Loucy (cell line): ENCODE results near the gene CEP290.

Source experiments
- H2AFZ ChIP-seq: fragments of 200-600 bp; sonication (generic); 2 replicates; pipeline ENCODE4 v1.6.0; 2016; ENCODE audit warnings: antibody characterized with exemption, mild to moderate bottlenecking, low read length, moderate library complexity
- H3F3A ChIP-seq: fragments of 200-600 bp; 2 replicates; pipeline ENCODE4 v1.6.0; 2016; ENCODE audit warnings: antibody characterized with exemption, low read depth, mild to moderate bottlenecking
- H3K27me3 ChIP-seq: fragments of 200-600 bp; sonication (generic); 2 replicates; pipeline ENCODE4 v1.6.1; 2014; ENCODE audit warnings: low read length, mild to moderate bottlenecking; ENCODE audit not compliant: insufficient read depth, poor library complexity, severe bottlenecking
- H3K36me3 ChIP-seq: fragments of 200-600 bp; sonication (generic); 2 replicates; pipeline ENCODE4 v1.6.1; 2016; ENCODE audit warnings: low read length; ENCODE audit not compliant: insufficient read depth
- H3K4me1 ChIP-seq: fragments of 200-600 bp; sonication (generic); 2 replicates; pipeline ENCODE4 v1.5.1; 2014; ENCODE audit warnings: low read length, mild to moderate bottlenecking; ENCODE audit not compliant: insufficient read depth, poor library complexity, severe bottlenecking
- H3K4me2 ChIP-seq: fragments of 200-600 bp; sonication (generic); 2 replicates; pipeline ENCODE4 v1.6.0; 2014; ENCODE audit warnings: antibody characterized with exemption, low read length, low read depth, mild to moderate bottlenecking; ENCODE audit not compliant: poor library complexity, severe bottlenecking
- H3K4me3 ChIP-seq: fragments of 200-600 bp; sonication (generic); 2 replicates; pipeline ENCODE4 v1.5.1; 2014; ENCODE audit warnings: low read length, mild to moderate bottlenecking, mixed read lengths; ENCODE audit not compliant: poor library complexity, severe bottlenecking
- H3K79me2 ChIP-seq: fragments of 200-600 bp; sonication (generic); 2 replicates; pipeline ENCODE4 v1.6.1; 2014; ENCODE audit warnings: low read length; ENCODE audit not compliant: insufficient read depth
- H3K9ac ChIP-seq: fragments of 200-600 bp; sonication (generic); 2 replicates; pipeline ENCODE4 v1.6.0; 2014; ENCODE audit warnings: mild to moderate bottlenecking, low read depth, low read length, moderate library complexity; ENCODE audit not compliant: poor library complexity, severe bottlenecking
- H3K9me2 ChIP-seq: fragments of 200-600 bp; sonication (generic); replicated peaks from 2 replicates; pipeline ENCODE4 v1.6.1; 2016; ENCODE audit warnings: low read depth, low read length, mixed read lengths
- H3K9me3 ChIP-seq: fragments of 200-600 bp; sonication (generic); 2 replicates; pipeline ENCODE4 v1.6.1; 2014; ENCODE audit warnings: mild to moderate bottlenecking, antibody characterized with exemption, low read length, low read depth; ENCODE audit not compliant: insufficient read depth
- H4K20me1 ChIP-seq: fragments of 200-600 bp; sonication (generic); 2 replicates; pipeline ENCODE4 v1.6.0; 2014; ENCODE audit warnings: antibody characterized with exemption, low read length, mild to moderate bottlenecking; ENCODE audit not compliant: insufficient read depth, poor library complexity, severe bottlenecking
- EZH2phosphoT487 ChIP-seq: fragments of 200-600 bp; IDR thresholded peaks from 2 replicates; pipeline ENCODE4 v1.6.1; 2018; ENCODE audit warnings: antibody characterized with exemption, mild to moderate bottlenecking, moderate library complexity, borderline replicate concordance
- TF ChIP-seq, protein P1 (sequence below): fragments of 200-600 bp; sonication (generic); conservative IDR thresholded peaks from 2 replicates; pipeline ENCODE4 v1.5.1; 2014; ENCODE audit warnings: mild to moderate bottlenecking, antibody characterized with exemption, low read length

CEP290 gene

DNA sequence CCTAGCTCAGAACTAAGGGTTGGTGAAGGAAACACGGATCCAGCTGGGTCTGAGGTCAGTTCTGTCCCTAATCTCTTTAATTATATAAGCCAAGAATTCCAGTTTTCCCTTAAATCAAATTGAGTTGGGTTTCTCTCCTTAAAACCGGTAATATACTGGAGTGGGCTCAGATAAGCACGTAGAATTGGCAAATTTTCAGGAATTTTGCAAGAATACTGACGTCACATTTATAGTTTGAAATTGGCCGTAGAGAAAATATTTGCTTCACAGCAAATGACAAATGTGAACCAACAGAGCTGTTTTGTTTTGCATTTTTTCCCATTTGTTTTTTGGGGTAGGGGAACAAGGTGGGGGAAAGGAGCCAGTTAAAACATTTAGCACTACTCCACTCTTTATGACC, 130.1 kb downstream of the CEP290 start:
- no peaks in the 10 kb centered on the region for H3K9me2 ChIP-seq
- TF ChIP-seq, protein P1, sequence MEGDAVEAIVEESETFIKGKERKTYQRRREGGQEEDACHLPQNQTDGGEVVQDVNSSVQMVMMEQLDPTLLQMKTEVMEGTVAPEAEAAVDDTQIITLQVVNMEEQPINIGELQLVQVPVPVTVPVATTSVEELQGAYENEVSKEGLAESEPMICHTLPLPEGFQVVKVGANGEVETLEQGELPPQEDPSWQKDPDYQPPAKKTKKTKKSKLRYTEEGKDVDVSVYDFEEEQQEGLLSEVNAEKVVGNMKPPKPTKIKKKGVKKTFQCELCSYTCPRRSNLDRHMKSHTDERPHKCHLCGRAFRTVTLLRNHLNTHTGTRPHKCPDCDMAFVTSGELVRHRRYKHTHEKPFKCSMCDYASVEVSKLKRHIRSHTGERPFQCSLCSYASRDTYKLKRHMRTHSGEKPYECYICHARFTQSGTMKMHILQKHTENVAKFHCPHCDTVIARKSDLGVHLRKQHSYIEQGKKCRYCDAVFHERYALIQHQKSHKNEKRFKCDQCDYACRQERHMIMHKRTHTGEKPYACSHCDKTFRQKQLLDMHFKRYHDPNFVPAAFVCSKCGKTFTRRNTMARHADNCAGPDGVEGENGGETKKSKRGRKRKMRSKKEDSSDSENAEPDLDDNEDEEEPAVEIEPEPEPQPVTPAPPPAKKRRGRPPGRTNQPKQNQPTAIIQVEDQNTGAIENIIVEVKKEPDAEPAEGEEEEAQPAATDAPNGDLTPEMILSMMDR = no peak
- no peak for TF ChIP-seq EZH2phosphoT487
- no peaks in the 10 kb centered on the region for H3K79me2 ChIP-seq
- H2AFZ ChIP-seq = no peak overlapping the region
- no peaks in the 10 kb centered on the region for H4K20me1 ChIP-seq
- no peaks in the 10 kb centered on the region for H3K36me3 ChIP-seq
- no peaks in the 10 kb centered on the region for H3K9me3 ChIP-seq
- H3K9ac ChIP-seq = no peak overlapping the region
- no peaks in the 10 kb centered on the region for H3K27me3 ChIP-seq
- H3K4me1 ChIP-seq = no peaks in the 10 kb centered on the region
- no peak overlapping the region for H3K4me3 ChIP-seq
- H3K4me2 ChIP-seq = no peak overlapping the region
- H3F3A ChIP-seq = no peaks in the 10 kb centered on the region

DNA sequence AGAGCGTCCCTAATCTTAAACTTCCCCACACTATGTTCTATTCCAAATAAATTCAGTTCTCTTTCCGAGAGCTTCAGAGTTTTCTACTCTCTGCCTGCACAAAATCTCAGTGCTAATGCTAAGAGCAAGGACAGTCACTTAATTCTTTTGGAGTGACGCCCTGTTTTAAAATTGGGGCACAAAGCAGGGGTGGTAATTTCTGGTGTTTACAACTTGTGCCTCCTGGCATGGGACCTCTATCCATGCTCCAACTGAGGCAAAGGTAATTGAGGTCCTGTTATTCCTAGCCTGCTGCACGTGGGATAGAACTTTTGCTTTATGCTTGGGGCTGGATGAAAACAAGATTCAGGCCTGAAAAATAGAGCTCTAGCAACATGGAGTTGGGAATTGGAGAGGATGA, 135.5 kb downstream of the CEP290 start:
- Histone ChIP-seq H3K36me3 (no peaks in the 10 kb centered on the region), H2AFZ (no peak overlapping the region), H3K4me3 (no peak overlapping the region), H3K4me2 (no peak overlapping the region), H3K9ac (no peak overlapping the region), H3K9me2 (no peaks in the 10 kb centered on the region), H3K27me3 (no peaks in the 10 kb centered on the region), H3F3A (no peaks in the 10 kb centered on the region), H3K9me3 (no peaks in the 10 kb centered on the region), H3K4me1 (no peaks in the 10 kb centered on the region), H3K79me2 (no peaks in the 10 kb centered on the region), H4K20me1 (no peaks in the 10 kb centered on the region)
- TF ChIP-seq, protein P1 = no peak
- TF ChIP-seq EZH2phosphoT487 = no peak

- no peaks in the 10 kb centered on the region for H4K20me1 ChIP-seq
- no peaks in the 10 kb centered on the region for H3K4me1 ChIP-seq
- H3K9me3 ChIP-seq = no peaks in the 10 kb centered on the region
- H3K9me2 ChIP-seq = no peaks in the 10 kb centered on the region
- H3K36me3 ChIP-seq = no peaks in the 10 kb centered on the region
- H3K9ac ChIP-seq = no peak overlapping the region
- no peaks in the 10 kb centered on the region for H3F3A ChIP-seq
- no peaks in the 10 kb centered on the region for H3K79me2 ChIP-seq
- no peak for TF ChIP-seq EZH2phosphoT487
- TF ChIP-seq, protein P1 = no peak
- H3K4me3 ChIP-seq = no peak overlapping the region
- H2AFZ ChIP-seq = no peak overlapping the region
- no peaks in the 10 kb centered on the region for H3K27me3 ChIP-seq
- no peak overlapping the region for H3K4me2 ChIP-seq
These were observed 140.6 kb downstream of the CEP290 start for GRCh38 chr12:88001327-88001726.
